Measurements from ENCODE around the gene ITGB3BP. TPM values are rescaled to one million over a fixed set of nuclear protein-coding genes. Genes with fewer than 3 reads are reported as not detected.

ITGB3BP gene
- total and polyA plus RNA-seq, 2 of the 13 experiments (the other 11 are each of a cell fraction or from before 2014, with no cell fraction given): 19.0 to 46.5 TPM

- no peak for TF ChIP-seq PRDM4 (CRISPR knock-in tag; IDR thresholded peaks at IDR 0.05; ENCODE audit: borderline replicate concordance)
- TF ChIP-seq PRDM15 (CRISPR knock-in tag; IDR thresholded peaks at IDR 0.05): no peak
- TF ChIP-seq ZNF230 (CRISPR knock-in tag; IDR thresholded peaks at IDR 0.05): no peak
- no peak for TF ChIP-seq ZBTB8A (CRISPR knock-in tag; IDR thresholded peaks at IDR 0.05; ENCODE audit: borderline replicate concordance, low read depth)
- TF ChIP-seq ZNF567 (CRISPR knock-in tag; IDR thresholded peaks at IDR 0.05; ENCODE audit: borderline replicate concordance): no peak
- no peak for TF ChIP-seq CCAR2 (optimal IDR thresholded peaks at IDR 0.05; ENCODE audit: low read depth, low read length)
These were observed 43.0 kb downstream of the ITGB3BP start (continued) for GRCh38 chr1:63480057-63480456.

GRCh38 chr1:63475761-63476160, 47.3 kb downstream of the ITGB3BP start:
- ATAC-seq: no peak
- 83% methylated on average over 6 of the region's 7 CpGs for WGBS (ENCODE audit: low lambda C conversion rate)
- DNase-seq (ENCODE audit: low spot score): no peak
- TF ChIP-seq USF2 (IDR thresholded peaks at IDR 0.05; ENCODE audit: low read depth, low read length): no peak
- no peak for TF ChIP-seq USF2 (CRISPR knock-in tag; IDR thresholded peaks at IDR 0.05; ENCODE audit: borderline replicate concordance)
- no peak for TF ChIP-seq NFE2 (CRISPR knock-in tag; IDR thresholded peaks at IDR 0.05)
- no peak for TF ChIP-seq ZNF547 (CRISPR knock-in tag; IDR thresholded peaks at IDR 0.05)
- no peak for TF ChIP-seq SP4 (CRISPR knock-in tag; IDR thresholded peaks at IDR 0.05)
- TF ChIP-seq PRDM15 (CRISPR knock-in tag; IDR thresholded peaks at IDR 0.05): no peak

More at GRCh38 chr1:63475761-63476160, 47.3 kb downstream of the ITGB3BP start:
- H3K4me1 ChIP-seq (ENCODE audit: insufficient read depth, low read length): no peaks in the 10 kb centered on the region
- H3K36me3 ChIP-seq (replicated peaks in 1 of 2; ENCODE audit: control insufficient read depth in 1 of 2, insufficient read depth in 2 of 2, low read length in 2 of 2): peaks cover 0 to 3% of the 10 kb centered on the region in 2 experiments; a peak in 1 of 5 replicates
- no peak for FAIRE-seq
- in situ Hi-C loops (cut with HindIII; ENCODE audit: extremely low pct_ligation_motif_present, low pct_unique_long_range_greater_than_20kb): no loop called here
- no peak overlapping the region for H3K9ac ChIP-seq (ENCODE audit: insufficient read depth, low read depth, low read length)
- H3K27ac ChIP-seq (ENCODE audit: extremely low read length, insufficient read depth, low read length): no peak overlapping the region
- H3K4me3 ChIP-seq (replicated peaks in 1 of 3; ENCODE audit: insufficient read depth in 1 of 3, low read depth in 2 of 3, low read length in 3 of 3): no peak overlapping the region
- ChIA-PET CTCF (ENCODE audit: low intra/inter-chr PET ratio, low total read pairs) (no interaction called here), POLR2A (no interaction called here)
- BruUV-seq (replicated peaks): no TSS peak
- no peaks in the 10 kb centered on the region for H3K27me3 ChIP-seq (ENCODE audit: control insufficient read depth in 1 of 2, insufficient read depth in 2 of 2, low read length in 2 of 2)
- no peak overlapping the region for H2AFZ ChIP-seq (ENCODE audit: low read length)
- H3K9me3 ChIP-seq (ENCODE audit: low read length): no peaks in the 10 kb centered on the region
- no peaks in the 10 kb centered on the region for H3K79me2 ChIP-seq (ENCODE audit: insufficient read depth, low read length)
- intact Hi-C loops (cut with micrococcal nuclease; ENCODE audit: unreplicated experiment): no loop called here
- H4K20me1 ChIP-seq (ENCODE audit: insufficient read depth, low read length): no peaks in the 10 kb centered on the region
- H3K4me2 ChIP-seq (ENCODE audit: low read depth, low read length): no peak overlapping the region
